AG04450 (cell line): ENCODE measurements around the gene COX19. TPM values are rescaled to one million over a fixed set of nuclear protein-coding genes. Genes with fewer than 3 reads are reported as not detected.

ENCODE experiments used
- CTCF ChIA-PET: fragments of 300-600, 350-600 bp; formaldehyde crosslinking; extraction: SDS; loops from one replicate; lab custom pipeline; 2022; ENCODE audit warnings: antibody characterized with exemption, inconsistent platforms; lab: Charles Lee
- POLR2A ChIA-PET: fragments of 350-600 bp; formaldehyde crosslinking; extraction: SDS; loops from one replicate; lab custom pipeline; 2021; ENCODE audit warnings: antibody characterized with exemption, inconsistent platforms; lab: Yijun Ruan, JAX
- DNase-seq: peaks from one replicate; pipeline ENCODE4 v3.0.0-alpha.2; 2011; ENCODE audit warnings: low read depth, low spot score
- H3K27ac ChIP-seq: one replicate; pipeline ENCODE4 v1.5.1; 2012; ENCODE audit warnings: low read depth, low read length, control low read depth
- H3K27me3 ChIP-seq: one replicate; pipeline ENCODE4 v1.6.0; 2012; ENCODE audit warnings: low read length; ENCODE audit not compliant: control insufficient read depth, insufficient read depth
- H3K4me3 ChIP-seq: 2 replicates; pipeline ENCODE4 v1.5.1; 2011; ENCODE audit warnings: mild to moderate bottlenecking, low read depth, low read length, control low read depth
- H3K9me3 ChIP-seq: 2 replicates; pipeline ENCODE4 v1.5.1; 2012; ENCODE audit warnings: low read length; ENCODE audit not compliant: control insufficient read depth, insufficient read depth
- polyA plus RNA-seq: library from polyadenylated mRNA; depleted of rRNA; stranded (reverse); fragments of >200 nt; gene quantifications from 2 replicates; pipeline ENCODE4 v1.2.3, GENCODE V29; 2011
- TF ChIP-seq, protein P1 (sequence below): IDR thresholded peaks from 2 replicates; pipeline ENCODE4 v1.5.1; 2011; ENCODE audit warnings: low read depth, low read length, control low read depth, inconsistent platforms

Gene COX19
- polyA plus RNA-seq, 1 experiment, result 6.8 TPM

GRCh38 chr7:983616-984071 lies 8.3 kb upstream of the COX19 start:
- ChIA-PET CTCF (no interaction called here), POLR2A (no interaction called here)
- TF ChIP-seq, protein P1, sequence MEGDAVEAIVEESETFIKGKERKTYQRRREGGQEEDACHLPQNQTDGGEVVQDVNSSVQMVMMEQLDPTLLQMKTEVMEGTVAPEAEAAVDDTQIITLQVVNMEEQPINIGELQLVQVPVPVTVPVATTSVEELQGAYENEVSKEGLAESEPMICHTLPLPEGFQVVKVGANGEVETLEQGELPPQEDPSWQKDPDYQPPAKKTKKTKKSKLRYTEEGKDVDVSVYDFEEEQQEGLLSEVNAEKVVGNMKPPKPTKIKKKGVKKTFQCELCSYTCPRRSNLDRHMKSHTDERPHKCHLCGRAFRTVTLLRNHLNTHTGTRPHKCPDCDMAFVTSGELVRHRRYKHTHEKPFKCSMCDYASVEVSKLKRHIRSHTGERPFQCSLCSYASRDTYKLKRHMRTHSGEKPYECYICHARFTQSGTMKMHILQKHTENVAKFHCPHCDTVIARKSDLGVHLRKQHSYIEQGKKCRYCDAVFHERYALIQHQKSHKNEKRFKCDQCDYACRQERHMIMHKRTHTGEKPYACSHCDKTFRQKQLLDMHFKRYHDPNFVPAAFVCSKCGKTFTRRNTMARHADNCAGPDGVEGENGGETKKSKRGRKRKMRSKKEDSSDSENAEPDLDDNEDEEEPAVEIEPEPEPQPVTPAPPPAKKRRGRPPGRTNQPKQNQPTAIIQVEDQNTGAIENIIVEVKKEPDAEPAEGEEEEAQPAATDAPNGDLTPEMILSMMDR, result no peak
- peaks cover 8% of the 10 kb centered on the region for H3K27me3 ChIP-seq
- H3K27ac ChIP-seq, result no peak overlapping the region
- H3K4me3 ChIP-seq, result no peak overlapping the region
- DNase-seq, result no peak
- H3K9me3 ChIP-seq, result no peaks in the 10 kb centered on the region; the same call in 1 of the 2 replicates

- POLR2A ChIA-PET, result no interaction called here
- no peak for DNase-seq
- CTCF ChIA-PET, result interaction anchor here (1.2 to 1.6 kb wide), 3 partner anchors 8 to 82 kb away, joined by 4 to 11 read pairs (median 6); no protein-coding TSS in a partner anchor
- Histone ChIP-seq H3K9me3 (no peaks in the 10 kb centered on the region; the same call in 1 of the 2 replicates), H3K27me3 (peaks cover 8% of the 10 kb centered on the region), H3K27ac (no peak within 1 kb of the TSS), H3K4me3 (no peak within 1 kb of the TSS)
- TF ChIP-seq, protein P1, result no peak
Measured at GRCh38 chr7:983004-983615, 7.8 kb upstream of the COX19 start, which contains the start of gene CYP2W1. Gene CYP2W1 (plus strand): TSS chr7:983181. CDS start chr7:983212, 31 bp downstream.

DNA sequence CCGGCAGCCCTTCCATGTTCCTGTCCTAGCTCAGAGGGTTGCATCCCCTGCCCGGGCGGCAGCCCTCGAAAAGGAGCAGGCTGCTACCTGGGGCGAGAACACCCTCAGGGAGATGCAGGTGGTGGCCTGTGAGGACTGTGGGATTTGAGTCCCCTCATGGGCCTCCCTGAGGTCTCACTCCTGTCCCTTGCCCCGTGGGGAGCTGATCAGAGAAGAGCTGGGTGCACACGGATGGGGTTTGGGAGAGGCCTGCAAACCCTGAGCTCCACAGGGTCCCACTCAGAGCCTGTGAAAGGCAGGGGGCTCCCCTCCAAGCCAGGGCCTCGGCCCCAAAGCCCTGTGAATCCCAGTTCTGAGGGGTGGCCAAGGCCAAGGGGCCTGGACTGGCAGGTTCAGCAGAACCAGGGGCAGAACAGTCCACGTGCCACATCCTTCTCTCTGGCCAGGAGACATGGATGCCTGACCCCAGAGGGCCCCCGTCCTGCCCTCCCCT lies 7.2 kb upstream of the COX19 start:
- ChIA-PET CTCF (interaction anchor here (1.2 to 1.6 kb wide), 3 partner anchors 8 to 83 kb away, joined by 4 to 11 read pairs (median 6); no protein-coding TSS in a partner anchor), POLR2A (no interaction called here)
- Histone ChIP-seq H3K4me3 (no peak overlapping the region), H3K27me3 (peaks cover 8% of the 10 kb centered on the region), H3K9me3 (no peaks in the 10 kb centered on the region; the same call in 1 of the 2 replicates), H3K27ac (no peak overlapping the region)
- TF ChIP-seq, protein P1, result no peak
- no peak for DNase-seq

DNA sequence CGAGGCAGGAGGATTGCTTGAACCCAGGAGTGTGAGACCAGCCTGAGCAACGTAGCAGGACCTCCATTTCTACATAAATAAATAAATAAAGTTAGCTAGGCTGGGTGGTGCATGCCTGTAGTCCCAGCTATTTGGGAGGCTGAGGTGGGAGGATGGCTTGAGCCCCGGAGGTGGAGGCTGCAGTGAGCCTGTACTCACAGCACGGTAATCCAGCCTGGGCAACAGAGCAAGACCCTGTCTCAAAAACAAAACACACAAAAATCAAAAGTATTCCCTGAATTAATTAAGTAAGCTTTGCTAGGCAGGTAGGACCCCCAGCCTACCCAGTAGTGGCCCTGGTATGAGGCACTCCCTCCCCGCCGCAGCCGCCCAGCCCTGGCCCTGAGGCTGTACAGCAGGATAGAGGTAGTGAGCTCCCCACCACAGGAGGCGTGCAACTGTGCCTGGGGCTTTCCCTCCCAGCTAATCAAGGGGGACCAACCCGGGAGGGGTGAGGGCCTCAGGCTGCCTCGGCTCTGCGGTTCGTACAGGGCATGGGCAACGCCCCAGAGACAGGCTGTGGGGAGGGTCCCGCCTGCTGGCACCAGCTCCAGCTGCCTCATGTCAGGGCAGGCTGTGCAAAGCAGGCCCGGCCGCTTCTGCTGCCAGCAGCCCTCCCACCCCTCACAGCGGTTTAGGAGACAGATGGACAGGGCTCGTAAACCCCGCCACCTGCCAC lies 6.6 kb upstream of the COX19 start:
- CTCF ChIA-PET, result interaction anchor here (0.6 to 1.6 kb wide), 4 partner anchors 9 to 431 kb away, joined by 3 to 11 read pairs (median 5); no protein-coding TSS in a partner anchor
- TF ChIP-seq, protein P1, result no peak
- DNase-seq, result no peak
- POLR2A ChIA-PET, result no interaction called here
- Histone ChIP-seq H3K4me3 (no peak overlapping the region), H3K27ac (no peak overlapping the region), H3K27me3 (peaks cover 8% of the 10 kb centered on the region), H3K9me3 (no peaks in the 10 kb centered on the region; the same call in 1 of the 2 replicates)
